CD4-positive, alpha-beta T cell treated with Interleukin-4 for 1 hour (primary cell): Measurements from ENCODE around the gene PAX8.
A peak's percentile ranks its signal among the peaks of the same experiment; 100 is the strongest.
"Not testable (repeated sequence)": the region's sequence is repeated elsewhere in the genome, so short reads cannot be mapped to it uniquely, and the experiment has no call there.

Experiments used
- DNase-seq, 2 donors: peaks; one replicate each; pipeline ENCODE4 v3.0.0-alpha.2; 2020 to 2022

Gene PAX8

GRCh38 chr2:113278742-113279139 lies at the start of gene PAX8:
PAX8 (minus strand) TSS chr2:113278921; CDS start chr2:113278394, 527 bp downstream.
- no peak for DNase-seq

GRCh38 chr2:113328043-113328442 lies 49.3 kb upstream of the PAX8 start:
- no peak for DNase-seq

GRCh38 chr2:113325161-113325731 lies 46.5 kb upstream of the PAX8 start:
- DNase-seq, result not testable (repeated sequence)

GRCh38 chr2:113324684-113325160 lies 46.0 kb upstream of the PAX8 start:
- DNase-seq, result peak; percentile 8 to 13

GRCh38 chr2:113323129-113323528 lies 44.4 kb upstream of the PAX8 start:
- DNase-seq, result not testable (repeated sequence)

- DNase-seq, result not testable (repeated sequence)
These were observed 41.4 kb upstream of the PAX8 start for GRCh38 chr2:113320106-113320505.

GRCh38 chr2:113318941-113319340 lies 40.2 kb upstream of the PAX8 start:
- not testable (repeated sequence) for DNase-seq

- DNase-seq, result no peak
These were observed 37.4 kb upstream of the PAX8 start for GRCh38 chr2:113316085-113316484.

GRCh38 chr2:113314663-113315062 lies 35.9 kb upstream of the PAX8 start:
- not testable (repeated sequence) for DNase-seq

GRCh38 chr2:113314176-113314575 lies 35.5 kb upstream of the PAX8 start:
- DNase-seq, result not testable (repeated sequence)

GRCh38 chr2:113311781-113312180 lies 33.1 kb upstream of the PAX8 start:
- DNase-seq, result not testable (repeated sequence)

GRCh38 chr2:113311191-113311590 lies 32.5 kb upstream of the PAX8 start:
- DNase-seq, result not testable (repeated sequence)

- DNase-seq, result no peak
These were observed 31.1 kb upstream of the PAX8 start for GRCh38 chr2:113309655-113310387.

- DNase-seq, result not testable (repeated sequence)
These were observed 30.1 kb upstream of the PAX8 start for GRCh38 chr2:113308784-113309183.

- DNase-seq, result not testable (repeated sequence)
These were observed 27.5 kb upstream of the PAX8 start for GRCh38 chr2:113306207-113306606.

GRCh38 chr2:113305749-113306148 lies 27.0 kb upstream of the PAX8 start:
- DNase-seq, result not testable (repeated sequence)

- DNase-seq, result no peak
These were observed 26.4 kb upstream of the PAX8 start for GRCh38 chr2:113305146-113305545.

GRCh38 chr2:113304702-113305101 lies 26.0 kb upstream of the PAX8 start:
- no peak for DNase-seq

GRCh38 chr2:113302216-113302980 lies 23.7 kb upstream of the PAX8 start:
- DNase-seq, result not testable (repeated sequence)

GRCh38 chr2:113300281-113300680 lies 21.6 kb upstream of the PAX8 start:
- no peak for DNase-seq

- no peak for DNase-seq
These were observed 19.5 kb upstream of the PAX8 start for GRCh38 chr2:113298176-113298575.

- peak; percentile 30 to 38 for DNase-seq
These were observed 18.9 kb upstream of the PAX8 start for GRCh38 chr2:113297590-113297989.

GRCh38 chr2:113291191-113291590 lies 12.5 kb upstream of the PAX8 start:
- no peak for DNase-seq
